GM18868 (cell line): ENCODE measurements around the gene STX3.
"Not testable (repeated sequence)": the region's sequence is repeated elsewhere in the genome, so short reads cannot be mapped to it uniquely, and the experiment has no call there.

Experiments used
- ATAC-seq: cut with Tn5 transposase; IDR thresholded peaks from one replicate; pipeline ENCODE4 v1.9.1; 2021; ENCODE audit warnings: mild to moderate bottlenecking, moderate library complexity; ENCODE audit not compliant: unreplicated experiment

The STX3 gene

GRCh38 chr11:59756845-59757244 is 1.7 kb downstream of the STX3 start:
- peak; percentile 49 for ATAC-seq

DNA sequence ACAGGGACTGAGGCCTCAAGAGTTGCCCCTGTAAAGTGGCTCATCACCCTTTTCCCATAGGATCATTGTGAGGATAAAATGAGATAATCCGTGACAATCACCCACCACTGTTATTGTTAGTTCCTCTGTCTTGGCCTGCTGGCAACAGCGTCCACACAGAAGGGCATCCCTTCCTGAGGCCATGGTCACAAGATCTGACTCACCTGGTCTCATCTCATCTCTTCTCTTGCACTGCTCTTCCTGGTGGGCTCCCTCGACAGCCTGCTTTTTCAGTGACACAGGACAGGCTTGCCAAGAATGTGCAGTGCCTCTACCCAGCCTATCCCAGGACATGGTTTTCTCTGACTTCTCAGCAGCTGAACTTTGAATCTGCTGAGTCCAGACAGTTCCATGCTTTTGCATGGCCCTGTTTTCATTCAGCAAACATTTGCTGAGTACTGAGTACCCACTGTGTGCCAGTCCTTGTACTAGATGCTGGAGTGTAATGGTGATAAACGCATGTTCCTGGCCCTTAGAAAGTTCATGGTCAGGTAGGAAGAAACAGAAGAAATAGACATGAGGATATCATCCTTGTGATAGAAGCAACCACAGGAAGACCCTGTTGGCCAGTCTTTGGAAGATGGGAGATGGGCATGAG is 3.3 kb downstream of the STX3 start:
- ATAC-seq: no peak

DNA sequence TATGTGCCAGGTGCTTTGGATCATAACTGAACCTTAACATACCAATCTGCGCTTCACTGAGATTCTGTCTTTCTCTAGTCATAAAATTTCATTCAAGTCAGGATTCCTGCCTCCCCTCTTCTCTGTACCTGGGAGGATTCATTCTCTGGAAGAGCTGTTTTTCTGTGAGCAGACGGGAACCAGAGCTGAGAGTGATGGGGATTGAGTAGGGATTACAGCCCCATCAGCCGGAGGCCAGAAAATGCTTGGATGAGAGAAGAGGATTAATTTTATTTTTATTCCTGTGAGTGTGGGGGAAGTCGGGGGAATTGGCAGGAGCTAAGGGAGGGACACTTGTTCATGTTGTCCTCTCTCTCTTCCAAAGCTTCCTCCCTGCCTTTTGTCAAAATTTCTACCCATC is 4.7 kb downstream of the STX3 start:
- no peak for ATAC-seq

DNA sequence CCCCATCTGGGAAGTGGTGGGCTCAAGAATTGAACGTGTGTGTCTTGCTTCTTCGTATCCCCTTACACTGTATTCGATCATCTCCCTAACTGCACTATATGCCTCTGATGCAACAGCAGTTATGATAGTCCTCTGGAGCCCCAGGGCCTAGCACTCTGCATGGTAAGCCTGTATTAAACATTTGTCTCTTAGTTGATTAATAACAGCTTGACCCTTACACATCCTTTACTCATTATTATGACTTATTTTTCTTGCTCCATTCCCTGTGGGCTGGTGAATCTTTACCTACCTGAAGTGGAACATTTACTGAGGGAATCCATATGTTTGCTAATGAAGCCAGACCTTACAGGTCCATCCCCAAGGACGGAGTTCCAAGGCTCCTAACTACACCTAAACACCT is 5.6 kb downstream of the STX3 start:
- no peak for ATAC-seq

DNA sequence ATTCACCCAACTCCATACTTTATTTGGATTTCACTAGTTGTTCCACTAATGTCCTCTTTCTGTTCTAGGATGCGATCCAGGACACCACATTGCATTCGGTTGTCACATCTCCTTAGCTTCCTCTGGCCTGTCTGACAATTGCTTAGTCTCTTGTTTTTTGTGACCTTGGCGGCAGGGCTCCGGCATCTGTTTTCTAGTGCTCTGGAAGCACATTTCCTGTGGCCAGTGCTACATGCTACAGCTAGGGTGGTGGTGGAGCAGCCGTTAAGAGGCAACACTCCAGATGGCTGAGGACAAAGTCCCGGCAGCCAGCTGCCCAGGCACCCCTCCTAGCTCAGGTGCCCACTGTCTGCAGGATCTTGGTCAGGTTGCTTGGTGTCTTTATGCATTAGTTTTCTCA is 6.8 kb downstream of the STX3 start:
- no peak for ATAC-seq

DNA sequence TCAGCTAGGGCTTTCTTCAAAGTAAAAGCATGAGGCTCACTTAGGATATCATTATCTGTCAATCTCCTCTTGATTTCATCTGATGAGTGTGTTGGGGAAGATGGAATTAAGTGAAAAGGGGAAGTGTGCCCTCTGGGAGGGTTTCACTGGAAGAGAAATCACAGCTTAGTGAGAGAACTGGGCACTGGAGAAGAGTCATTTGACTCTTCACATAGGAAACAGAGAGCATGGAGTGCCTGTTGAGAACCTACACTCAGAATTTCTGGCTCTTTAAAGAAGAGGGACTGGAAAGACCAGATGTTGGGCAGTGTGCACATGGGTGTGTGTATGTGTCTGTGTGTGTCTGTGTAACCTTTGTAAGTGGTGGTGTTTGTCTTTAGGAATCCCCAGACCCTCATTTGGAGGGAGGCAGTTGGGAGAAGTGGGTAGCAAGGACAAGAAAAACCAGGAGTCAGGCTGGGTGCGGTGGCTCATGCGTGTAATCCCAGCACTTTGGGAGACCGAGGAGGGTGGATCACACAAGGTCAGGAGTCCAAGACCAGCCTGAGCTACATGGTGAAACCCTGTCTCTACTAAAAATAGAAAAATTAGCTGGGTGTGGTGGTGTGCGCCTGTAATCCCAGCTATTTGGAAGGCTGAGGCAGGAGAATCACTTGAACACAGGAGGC is 10.0 kb downstream of the STX3 start:
- no peak for ATAC-seq

DNA sequence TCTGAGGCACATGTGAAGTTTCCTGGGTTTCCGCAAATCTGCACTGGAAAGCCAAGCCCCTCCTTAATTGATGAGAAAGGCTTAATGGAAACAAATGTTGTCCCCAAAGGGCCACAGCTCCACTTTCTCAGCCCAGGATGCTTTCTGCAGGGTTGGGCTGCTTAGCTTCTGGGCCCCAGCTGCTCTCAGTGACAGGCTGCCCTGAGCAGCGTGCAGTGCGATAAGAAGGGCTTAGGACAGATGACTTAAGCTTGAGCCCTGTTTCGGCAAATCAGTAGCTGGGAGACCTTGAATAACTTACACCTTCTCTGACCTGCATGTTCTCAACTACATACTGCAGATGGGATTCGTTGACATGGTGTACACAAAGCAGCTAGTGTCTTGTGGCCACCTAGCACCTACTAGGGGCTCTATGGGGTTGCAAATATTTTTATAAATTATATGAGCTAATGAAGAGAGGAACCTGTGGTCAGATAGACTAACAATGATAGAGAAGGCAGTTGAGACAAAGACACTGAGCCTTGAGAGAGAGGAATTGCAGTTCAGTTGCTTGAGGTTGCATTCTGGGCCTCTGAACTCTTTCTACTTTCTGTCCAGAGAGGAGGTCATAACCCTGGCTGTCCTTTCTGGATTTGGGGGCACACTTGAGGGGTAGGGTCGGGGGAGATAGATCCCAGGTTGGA is 11.5 kb downstream of the STX3 start:
- no peak for ATAC-seq

DNA sequence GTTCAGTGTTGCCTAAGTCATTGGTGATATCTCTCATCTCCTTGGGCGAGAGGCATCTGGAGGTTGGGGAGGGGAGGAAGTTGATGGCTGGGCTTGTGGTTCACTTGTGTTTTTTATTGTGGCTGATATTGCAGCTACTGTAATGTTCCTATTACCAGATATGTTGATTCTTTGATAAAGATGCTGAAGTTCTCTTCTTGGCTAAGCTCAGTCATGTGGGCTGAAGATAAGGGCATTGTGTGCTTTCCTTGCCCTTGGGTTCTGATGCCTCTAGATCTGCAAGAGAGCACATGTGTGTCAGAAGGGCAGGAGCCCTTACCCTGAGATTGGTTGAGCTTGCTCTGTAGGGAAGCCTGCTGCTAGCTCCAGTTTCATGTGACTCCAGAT is 12.0 kb downstream of the STX3 start:
- no peak for ATAC-seq

GRCh38 chr11:59769111-59769510 is 13.9 kb downstream of the STX3 start:
- no peak for ATAC-seq

DNA sequence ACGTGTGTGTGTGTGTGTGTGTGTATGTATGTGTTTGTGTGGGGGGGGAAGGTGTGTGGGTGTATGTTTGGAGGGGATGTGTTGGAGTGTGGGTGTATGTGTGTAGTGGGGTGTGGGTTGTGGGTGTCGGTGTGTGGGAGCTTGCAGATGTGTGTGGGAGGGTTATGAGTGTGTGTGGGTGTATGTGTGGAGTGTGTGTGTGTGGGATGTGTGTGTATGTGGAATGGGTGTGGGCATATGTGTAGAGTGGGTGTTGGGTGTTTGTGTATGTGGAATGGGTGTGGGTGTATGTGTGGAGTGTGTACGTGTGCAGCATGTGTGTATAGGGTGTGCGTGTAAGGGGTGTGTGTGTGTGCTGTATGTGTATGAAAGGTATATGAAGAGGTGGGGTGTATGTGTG is 14.7 kb downstream of the STX3 start:
- no peak for ATAC-seq

- no peak for ATAC-seq
These were observed 15.1 kb downstream of the STX3 start for GRCh38 chr11:59770319-59770718.

DNA sequence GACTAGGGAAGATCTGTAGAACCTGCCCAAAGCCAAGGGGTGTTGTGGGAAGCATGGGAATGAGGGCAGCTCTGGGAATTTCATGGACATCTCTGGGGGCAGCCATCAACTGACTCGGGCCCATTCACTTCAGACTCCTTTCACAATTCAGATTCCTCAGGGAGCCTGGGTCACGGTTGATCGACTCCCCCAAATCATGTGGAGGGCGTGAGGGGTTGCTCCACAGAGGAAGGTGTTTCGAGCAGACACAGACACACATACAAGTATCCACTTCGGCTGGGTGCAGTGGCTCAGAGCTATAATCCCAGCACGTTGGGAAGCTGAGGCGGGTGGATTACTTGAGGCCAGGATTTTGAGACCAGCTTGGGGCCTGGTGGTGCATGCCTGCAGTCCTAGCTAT is 15.7 kb downstream of the STX3 start:
- ATAC-seq: no peak

- no peak for ATAC-seq
These were observed 16.4 kb downstream of the STX3 start for GRCh38 chr11:59771605-59772004.

DNA sequence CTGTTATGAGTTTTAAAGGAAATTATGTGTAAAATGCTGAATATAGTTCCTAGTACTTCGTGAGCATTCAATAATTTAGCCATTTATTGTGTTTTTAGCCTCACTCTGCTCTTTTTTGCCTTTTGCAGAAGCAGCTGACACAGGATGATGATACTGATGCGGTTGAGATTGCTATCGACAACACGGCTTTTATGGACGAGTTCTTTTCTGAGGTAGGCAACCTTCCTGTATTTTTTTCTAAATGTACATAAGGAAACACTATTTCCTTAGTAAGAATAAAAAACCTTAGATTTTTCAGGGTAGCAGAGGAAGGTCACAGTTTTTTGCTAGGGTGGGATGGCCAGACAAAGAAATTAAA is 17.9 kb downstream of the STX3 start:
- ATAC-seq: no peak

DNA sequence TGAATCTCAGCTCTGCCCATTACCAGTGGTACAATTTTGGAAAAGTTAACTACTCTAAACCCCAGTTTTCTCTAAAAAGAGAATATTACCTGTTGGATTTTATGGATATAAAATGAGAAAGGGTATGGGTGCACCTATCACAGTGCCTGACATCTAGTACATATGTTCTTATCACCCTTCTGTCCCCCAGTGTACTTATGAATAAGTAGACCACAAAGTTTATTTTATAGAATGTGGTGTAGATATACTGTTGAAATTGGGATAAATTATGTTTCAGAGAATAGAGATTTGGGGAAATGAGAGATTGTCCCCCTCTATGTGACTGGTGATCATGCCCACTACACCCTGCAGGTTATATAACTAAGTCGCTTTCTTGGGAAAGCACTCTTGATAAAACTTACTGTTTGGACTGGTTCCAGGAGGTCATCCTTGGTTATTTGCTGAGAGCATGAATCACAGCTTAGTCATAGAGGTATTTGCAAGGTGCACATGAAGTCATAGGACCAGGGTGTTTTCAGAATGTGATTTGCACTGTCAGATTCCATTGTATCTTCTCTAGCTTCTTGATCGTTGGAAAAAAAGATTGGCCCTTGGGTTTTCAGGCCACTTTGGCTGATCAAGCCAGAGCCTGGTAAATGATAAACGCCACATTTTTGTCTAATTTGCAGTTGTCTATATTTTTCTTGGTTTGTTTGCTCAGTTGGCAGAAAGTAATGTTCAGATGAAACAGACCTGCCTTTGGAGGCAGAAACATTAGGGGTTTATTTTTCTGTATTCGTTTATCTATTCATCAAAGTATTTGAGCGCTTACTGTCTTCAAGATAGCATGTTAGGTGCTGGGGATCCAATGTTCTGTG is 21.3 kb downstream of the STX3 start:
- peak; percentile 57 for ATAC-seq

GRCh38 chr11:59777104-59777503 is 21.9 kb downstream of the STX3 start:
- no peak for ATAC-seq

GRCh38 chr11:59778122-59778521 is 22.9 kb downstream of the STX3 start:
- ATAC-seq: no peak

- ATAC-seq: no peak
These were observed 24.3 kb downstream of the STX3 start for GRCh38 chr11:59779487-59779886.

- ATAC-seq: no peak
These were observed 26.9 kb downstream of the STX3 start for GRCh38 chr11:59782080-59782479.

GRCh38 chr11:59783632-59784090 is 28.5 kb downstream of the STX3 start:
- no peak for ATAC-seq

GRCh38 chr11:59784441-59784840 is 29.3 kb downstream of the STX3 start:
- not testable (repeated sequence) for ATAC-seq
